Aorta (tissue), 5 donors: ENCODE measurements around the gene POC1A. TPM values are rescaled to one million over a fixed set of nuclear protein-coding genes. Genes with fewer than 3 reads are reported as not detected.

Experiments used
- ATAC-seq: fragments of 200-7000 bp; cut with Tn5 transposase; one replicate; pipeline ENCODE4 v1.9.1; 2022; ENCODE audit warnings: moderate library complexity; ENCODE audit not compliant: low FRiP score
- DNase-seq, 2 donors: peaks; one replicate each; pipeline ENCODE4 v3.0.0-alpha.2; 2020
- H3K27ac ChIP-seq, 2 donors: one replicate each; pipeline ENCODE4 v1.5.1; 2013; ENCODE audit warnings: low read length in 2 of 2, mild to moderate bottlenecking in 2 of 2, moderate library complexity in 2 of 2, control low read depth in 1 of 2, inconsistent platforms in 1 of 2, low read depth in 1 of 2
- H3K27me3 ChIP-seq, 2 donors: one replicate each; pipeline ENCODE4 v1.6.1; 2013; ENCODE audit warnings: control low read depth in 1 of 2, low read length in 1 of 2, mild to moderate bottlenecking in 1 of 2, moderate library complexity in 1 of 2; ENCODE audit not compliant: insufficient read depth in 2 of 2, control insufficient read depth in 1 of 2
- H3K36me3 ChIP-seq, 2 donors: one replicate each; pipeline ENCODE4 v1.6.1; 2013; ENCODE audit warnings: control low read depth in 1 of 2, low read length in 1 of 2, mild to moderate bottlenecking in 1 of 2; ENCODE audit not compliant: insufficient read depth in 2 of 2, control insufficient read depth in 1 of 2
- H3K4me1 ChIP-seq, 2 donors: one replicate each; pipeline ENCODE4 v1.6.1; 2013; ENCODE audit warnings: low read length in 2 of 2, control low read depth in 1 of 2, mild to moderate bottlenecking in 1 of 2, moderate library complexity in 1 of 2; ENCODE audit not compliant: insufficient read depth in 2 of 2, control insufficient read depth in 1 of 2
- H3K4me3 ChIP-seq, 2 donors: one replicate each; pipeline ENCODE4 v1.5.1; 2013; ENCODE audit warnings: low read length in 2 of 2, control low read depth in 1 of 2, mild to moderate bottlenecking in 1 of 2
- H3K9me3 ChIP-seq: one replicate; pipeline ENCODE4 v1.6.1; 2013; ENCODE audit warnings: mild to moderate bottlenecking, low read length; ENCODE audit not compliant: control insufficient read depth
- WGBS, 2 donors: extraction: QIAGEN DNeasy Blood & Tissue Kit; methylation state at CpG; one replicate each; pipeline ENCODE4 v1.1.7; 2013; 5-methylcytosine and 5-hydroxymethylcytosine counted together
- intact Hi-C, 2 donors: fragments of 100-400 bp; cut with DNase I; formaldehyde crosslinking; loops; one replicate each; pipeline versions ENCODE4 v1.14.2 to v1.15.0; 2022
- polyA plus RNA-seq, 2 donors: library from polyadenylated mRNA; stranded (reverse); fragments of 200-250 nt; gene quantifications; one replicate each; pipeline ENCODE4 v1.2.3, GENCODE V29; 2013
- total RNA-seq, 2 donors: library from RNA; stranded (reverse); fragmentation: NEBNext Ultra II Directional; extraction: Animal tissue kit (Norgen Biotek cat#: 25700); gene quantifications; one replicate each; pipeline ENCODE4 v1.2.1, GENCODE V29; 2021
- donor health status: healthy with polysubstance abuse.
- donor health status: Bipolar disorder and iron deficiency.
- donor health status: DM: no; HTN: no; CAD: no.
- donor health status: DM: no; HTN: no; CAD: no.
- donor health status: DM: yes; HTN: yes; CAD: no.

Gene POC1A
- total and polyA plus RNA-seq, 4 donors: 0.38 to 2.1 (median 1.2) TPM

DNA sequence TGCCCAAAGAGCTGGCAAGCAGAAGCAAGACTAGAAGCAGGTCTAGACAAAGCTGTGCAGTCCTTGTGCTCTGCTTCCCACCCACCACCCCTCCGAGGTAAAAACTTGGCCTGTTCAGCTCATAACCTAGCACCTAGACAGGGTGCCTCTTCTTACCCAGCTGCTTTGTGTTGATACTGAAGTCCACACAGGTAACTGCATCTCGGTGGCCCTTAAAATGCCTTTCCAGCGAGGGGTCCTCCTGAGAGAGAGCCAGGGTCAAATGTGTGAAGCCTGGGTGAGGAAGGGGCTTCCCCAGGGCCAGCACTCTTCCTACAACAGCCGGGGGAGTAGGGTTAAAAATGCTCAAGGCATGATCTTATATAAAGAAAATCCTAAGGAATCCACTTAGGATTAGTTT, 3.4 kb downstream of the POC1A start:
- Histone ChIP-seq H3K4me1 (no peaks in the 10 kb centered on the region), H3K4me3 (no peak overlapping the region), H3K9me3 (no peaks in the 10 kb centered on the region), H3K27ac (no peak overlapping the region), H3K36me3 (no peaks in the 10 kb centered on the region), H3K27me3 (no peaks in the 10 kb centered on the region)
- ATAC-seq (no peak), DNase-seq (peak in 1 of 2 donors; percentile 22)
- intact Hi-C loops: no loop called here
- 87 to 91% methylated on average over 4 of the region's 4 CpGs for WGBS, 2 donors

DNA sequence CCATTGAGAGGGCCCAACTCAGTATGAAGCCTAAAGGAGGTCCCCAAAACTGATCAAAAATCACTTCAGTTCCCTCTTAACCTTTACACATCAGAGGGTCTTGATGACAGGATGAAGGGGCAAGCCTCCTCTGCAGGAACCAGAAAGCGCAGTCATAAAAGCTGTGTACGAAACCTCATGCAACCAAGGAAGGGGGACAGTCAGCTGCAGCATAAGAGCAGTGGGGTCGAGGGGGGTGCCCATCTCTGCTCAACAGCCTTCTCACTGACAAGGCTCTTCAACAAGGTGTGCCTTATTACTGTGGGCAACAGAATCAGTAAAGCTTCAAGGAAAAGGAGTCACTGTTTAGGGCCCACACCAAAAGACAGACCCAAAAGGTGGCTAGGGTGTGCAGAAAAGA, 3.9 kb downstream of the POC1A start:
- H3K27me3 ChIP-seq: no peaks in the 10 kb centered on the region
- no peaks in the 10 kb centered on the region for H3K4me1 ChIP-seq
- ATAC-seq (no peak), DNase-seq (peak in 1 of 2 donors; percentile 28)
- H3K36me3 ChIP-seq: no peaks in the 10 kb centered on the region
- no peak overlapping the region for H3K4me3 ChIP-seq
- intact Hi-C loops: no loop called here
- no peak overlapping the region for H3K27ac ChIP-seq
- 92 to 97% methylated on average over 3 of the region's 3 CpGs for WGBS, 2 donors
- no peaks in the 10 kb centered on the region for H3K9me3 ChIP-seq

DNA sequence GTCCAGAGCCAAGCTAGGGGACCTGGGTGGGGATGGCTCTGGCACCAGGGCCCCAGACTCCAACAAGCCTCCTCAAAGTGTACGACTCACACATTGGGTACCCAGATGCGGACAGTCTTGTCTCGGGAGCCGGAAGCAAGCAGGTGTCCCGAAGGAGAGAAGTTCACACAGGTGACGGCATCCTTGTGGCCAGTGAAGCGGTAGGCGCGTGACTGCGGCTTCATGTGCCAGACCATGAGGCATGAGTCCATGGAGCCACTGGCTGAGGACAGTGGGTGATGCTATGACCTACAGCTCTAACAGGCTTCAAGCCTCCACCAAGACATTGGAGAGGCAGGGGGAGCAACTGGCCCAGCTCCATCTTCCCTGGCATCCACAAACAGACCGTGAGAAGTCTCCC, 4.5 kb downstream of the POC1A start:
- intact Hi-C loops: no loop called here
- Histone ChIP-seq H3K9me3 (no peaks in the 10 kb centered on the region), H3K4me3 (no peak overlapping the region), H3K36me3 (no peaks in the 10 kb centered on the region), H3K27ac (no peak overlapping the region), H3K4me1 (no peaks in the 10 kb centered on the region), H3K27me3 (no peaks in the 10 kb centered on the region)
- DNase-seq (peak in 1 of 2 donors; percentile 72), ATAC-seq (no peak)
- 94 to 96% methylated on average over 11 of the region's 11 CpGs for WGBS, 2 donors

DNA sequence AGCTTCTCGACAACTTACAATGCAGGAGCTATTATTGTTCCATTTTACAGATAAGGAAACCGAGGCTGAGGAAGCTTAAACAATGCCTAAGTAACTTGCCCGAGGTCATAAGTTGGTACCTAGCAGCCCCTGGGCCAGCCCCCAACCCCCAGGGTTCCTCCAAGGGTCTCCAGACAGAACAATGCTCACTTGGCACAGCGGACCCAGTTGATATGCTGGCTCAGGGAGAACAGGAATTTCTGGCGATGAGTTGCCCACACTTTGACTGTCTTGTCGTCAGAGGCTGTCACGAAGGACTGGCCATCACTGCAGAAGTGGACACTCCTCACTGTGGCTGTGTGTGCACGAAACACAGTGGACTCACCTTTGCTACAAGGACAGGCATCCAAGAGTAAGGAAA, 5.2 kb downstream of the POC1A start:
- intact Hi-C loops: no loop called here
- no peak for ATAC-seq
- 95 to 96% methylated on average over 8 of the region's 8 CpGs for WGBS, 2 donors

DNA sequence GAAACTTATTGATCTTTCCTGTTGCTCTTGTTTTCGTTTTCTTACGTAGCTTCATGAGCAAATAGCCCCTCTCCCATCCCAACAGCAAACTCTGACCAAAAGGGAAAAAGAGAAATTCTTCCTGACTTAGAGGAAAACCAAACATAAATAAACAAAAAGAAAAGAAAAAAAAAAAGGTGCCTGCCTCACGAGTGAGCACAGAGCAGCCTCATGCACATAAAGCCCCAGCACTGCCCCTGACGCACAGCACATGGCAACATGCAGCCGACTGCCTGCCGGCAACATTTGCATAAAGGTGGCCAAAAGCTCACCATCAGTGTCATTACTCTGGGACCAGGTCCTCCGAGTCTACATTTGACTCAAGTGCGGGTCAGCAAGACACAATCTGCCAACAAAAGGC, 6.4 kb downstream of the POC1A start:
- 86 to 90% methylated on average over 8 of the region's 8 CpGs for WGBS, 2 donors
- H3K36me3 ChIP-seq: no peaks in the 10 kb centered on the region

More for the DNA sequence above, 5.2 kb downstream of the POC1A start:
- no peaks in the 10 kb centered on the region for H3K4me1 ChIP-seq
- H3K27ac ChIP-seq: no peak overlapping the region
- no peaks in the 10 kb centered on the region for H3K9me3 ChIP-seq
- no peaks in the 10 kb centered on the region for H3K36me3 ChIP-seq
- H3K27me3 ChIP-seq: no peaks in the 10 kb centered on the region
- H3K4me3 ChIP-seq: no peak overlapping the region
- DNase-seq: peak; percentile 26 to 40

DNA sequence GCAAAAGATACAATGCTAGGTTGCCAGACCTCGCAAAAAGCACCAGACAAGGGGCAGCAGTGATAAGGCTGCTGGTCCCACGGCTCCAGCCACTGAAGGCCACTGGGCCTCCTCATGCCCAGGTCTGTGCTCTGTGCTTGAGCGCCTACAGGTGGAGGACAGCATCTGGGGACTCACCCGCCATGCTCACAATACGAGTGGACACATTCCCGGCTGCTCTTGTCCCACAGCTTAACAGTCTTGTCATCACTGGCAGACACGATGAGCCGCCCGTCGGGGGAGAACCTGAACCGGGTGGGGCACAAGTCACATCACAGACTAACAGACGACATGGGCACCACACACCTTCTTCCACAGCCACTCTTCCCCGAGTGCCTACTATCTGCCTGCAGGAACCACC, 7.4 kb downstream of the POC1A start:
- Histone ChIP-seq H3K9me3 (no peaks in the 10 kb centered on the region), H3K4me1 (no peaks in the 10 kb centered on the region), H3K36me3 (no peaks in the 10 kb centered on the region), H3K27ac (no peak overlapping the region), H3K27me3 (no peaks in the 10 kb centered on the region), H3K4me3 (no peak overlapping the region)
- ATAC-seq (no peak), DNase-seq (peak; percentile 32 to 55)
- intact Hi-C loops: no loop called here
- 93% methylated on average over 13 of the region's 13 CpGs for WGBS, 2 donors

More for the DNA sequence above, 6.4 kb downstream of the POC1A start:
- Histone ChIP-seq H3K27me3 (no peaks in the 10 kb centered on the region), H3K9me3 (no peaks in the 10 kb centered on the region), H3K4me1 (no peaks in the 10 kb centered on the region), H3K4me3 (no peak overlapping the region), H3K27ac (no peak overlapping the region)
- DNase-seq (peak; percentile 23 to 35), ATAC-seq (no peak)
- intact Hi-C loops: no loop called here

DNA sequence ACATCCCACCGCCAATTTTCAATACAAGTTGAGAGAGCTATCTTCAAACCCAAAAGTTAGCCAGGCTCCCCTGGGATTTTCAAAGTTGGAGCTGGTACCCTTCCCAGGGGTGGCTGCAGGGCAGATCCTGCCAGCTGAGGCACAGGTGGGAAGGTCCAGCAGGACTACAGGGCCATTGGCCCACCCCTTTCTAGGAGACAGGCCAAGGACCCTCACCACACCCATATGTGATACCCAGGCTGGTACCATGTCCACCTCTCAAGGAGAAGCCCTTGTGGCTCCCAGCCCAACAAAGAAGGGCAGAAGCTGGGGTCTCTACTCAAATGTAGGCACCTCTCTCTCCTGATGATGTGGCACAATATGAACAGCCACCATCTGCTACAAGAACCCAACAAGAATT, 8.0 kb downstream of the POC1A start:
- Histone ChIP-seq H3K27ac (no peak overlapping the region), H3K4me1 (no peaks in the 10 kb centered on the region), H3K9me3 (no peaks in the 10 kb centered on the region), H3K36me3 (no peaks in the 10 kb centered on the region), H3K27me3 (no peaks in the 10 kb centered on the region), H3K4me3 (no peak overlapping the region)
- intact Hi-C loops: no loop called here
- DNase-seq: peak; percentile 7 to 21
- no peak for ATAC-seq
- 91 to 92% methylated on average over 1 of the region's 1 CpG for WGBS, 2 donors

DNA sequence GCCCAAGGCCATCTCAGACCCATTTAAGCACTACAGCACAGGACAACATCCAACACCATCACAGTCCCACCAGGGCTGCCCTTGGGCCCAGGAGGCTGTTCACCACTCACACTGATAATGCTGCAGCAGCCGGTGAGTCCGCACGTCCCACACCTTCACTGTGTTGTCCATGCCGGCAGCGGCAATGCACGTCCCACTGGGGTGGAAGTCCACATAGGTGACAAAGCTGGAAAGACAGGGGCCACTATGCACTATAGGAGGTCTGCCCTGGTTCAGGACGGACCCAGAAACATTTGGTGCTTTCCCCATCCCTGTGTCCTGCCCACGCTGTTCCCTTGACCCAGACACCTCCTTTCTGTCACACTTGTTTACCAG, 8.5 kb downstream of the POC1A start:
- Histone ChIP-seq H3K36me3 (no peaks in the 10 kb centered on the region), H3K4me1 (no peaks in the 10 kb centered on the region), H3K4me3 (no peak overlapping the region), H3K27ac (no peak overlapping the region), H3K9me3 (no peaks in the 10 kb centered on the region), H3K27me3 (no peaks in the 10 kb centered on the region)
- WGBS, 2 donors: 95 to 96% methylated on average over 8 of the region's 8 CpGs
- ATAC-seq (no peak), DNase-seq (peak; percentile 37 to 44)
- intact Hi-C loops: no loop called here

DNA sequence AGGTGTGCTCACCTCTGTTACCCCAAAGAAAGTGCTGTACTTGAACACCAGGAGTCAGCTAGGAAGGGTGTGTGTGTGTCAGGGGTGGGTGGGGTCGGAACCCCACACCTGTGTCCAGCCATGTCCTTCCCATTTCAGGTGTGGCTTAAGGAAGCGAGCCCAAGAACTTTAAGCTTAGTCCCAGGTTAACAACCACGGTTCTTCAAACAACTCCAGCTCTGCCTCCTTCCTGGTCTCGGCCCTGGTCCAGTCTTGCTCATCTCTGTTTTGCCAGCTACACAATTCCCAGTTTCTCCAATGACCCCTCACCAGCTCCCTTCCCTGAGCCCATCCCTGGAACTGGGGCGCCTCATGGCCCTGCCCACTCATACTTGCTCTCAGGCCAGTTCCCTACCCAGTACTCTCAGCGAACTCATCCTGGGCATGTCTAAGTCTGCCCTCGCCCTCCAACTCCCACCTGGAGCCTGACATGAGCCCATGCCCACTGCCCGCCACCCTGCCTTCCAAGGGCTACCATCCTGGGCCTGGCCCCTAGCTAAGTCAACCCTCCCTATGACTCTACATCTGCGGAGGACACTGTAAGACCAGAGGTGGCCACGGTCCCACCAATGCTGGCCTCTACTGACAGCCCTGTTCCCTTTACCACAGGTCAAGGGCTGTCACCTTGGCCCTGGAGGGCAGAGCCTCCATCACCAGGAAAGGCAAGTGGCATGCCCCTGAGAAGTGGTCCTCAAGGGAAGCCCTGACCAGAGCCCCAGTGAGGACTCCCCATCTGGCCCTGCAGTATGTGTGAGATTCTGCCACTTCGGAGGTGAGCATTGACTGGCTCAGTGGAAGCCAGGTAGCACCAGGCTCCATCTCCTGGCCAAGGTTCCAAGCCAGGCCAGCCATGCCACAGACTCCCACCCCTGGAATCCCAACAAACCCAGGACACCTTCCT, 9.2 kb downstream of the POC1A start:
- Histone ChIP-seq H3K27ac (no peak overlapping the region), H3K36me3 (no peaks in the 10 kb centered on the region), H3K9me3 (no peaks in the 10 kb centered on the region), H3K27me3 (no peaks in the 10 kb centered on the region), H3K4me1 (no peaks in the 10 kb centered on the region), H3K4me3 (no peak overlapping the region)
- WGBS, 2 donors: 93 to 96% methylated on average over 11 of the region's 11 CpGs
- intact Hi-C loops: loop anchor here in 1 of 2 donors (1.0 to 5.0 kb wide), 2 partner anchors 88 to 144 kb away; partner anchors contain the start of gene DUSP7
- ATAC-seq: no peak
- DNase-seq: peak; percentile 34 to 61
